GM13977 (cell line): ENCODE data around the gene USP36.
A peak's percentile ranks its signal among the peaks of the same experiment; 100 is the strongest.
"Not testable (repeated sequence)": the region's sequence is repeated elsewhere in the genome, so short reads cannot be mapped to it uniquely, and the experiment has no call there.

ENCODE experiments used
- DNase-seq: peaks from one replicate; pipeline ENCODE4 v3.0.0; 2012; ENCODE audit warnings: low spot score
- in situ Hi-C: fragments of 300-500 bp; cut with MboI; formaldehyde crosslinking; loops from one replicate; pipeline ENCODE4 v1.12.0; 2022; ENCODE audit warnings: low sequenced_read_pairs, low pct_unique_long_range_greater_than_20kb, mixed read lengths, inconsistent platforms; ENCODE audit not compliant: unreplicated experiment
- TF ChIP-seq, protein P1 (sequence below): IDR thresholded peaks from 2 replicates; pipeline ENCODE4 v1.5.1; 2012; ENCODE audit warnings: mild to moderate bottlenecking, control low read depth; ENCODE audit not compliant: insufficient read depth; ENCODE audit errors: extremely low read depth, missing control alignments

The USP36 gene

GRCh38 chr17:78840780-78841611 is at the start of gene USP36:
Gene USP36 (minus strand): TSS chr17:78840814. CDS start chr17:78836363, 4,451 bp downstream.
- in situ Hi-C loops, result loop anchor here (25.0 kb wide), 1 partner anchor 329 kb away; no protein-coding TSS in a partner anchor
- TF ChIP-seq, protein P1, sequence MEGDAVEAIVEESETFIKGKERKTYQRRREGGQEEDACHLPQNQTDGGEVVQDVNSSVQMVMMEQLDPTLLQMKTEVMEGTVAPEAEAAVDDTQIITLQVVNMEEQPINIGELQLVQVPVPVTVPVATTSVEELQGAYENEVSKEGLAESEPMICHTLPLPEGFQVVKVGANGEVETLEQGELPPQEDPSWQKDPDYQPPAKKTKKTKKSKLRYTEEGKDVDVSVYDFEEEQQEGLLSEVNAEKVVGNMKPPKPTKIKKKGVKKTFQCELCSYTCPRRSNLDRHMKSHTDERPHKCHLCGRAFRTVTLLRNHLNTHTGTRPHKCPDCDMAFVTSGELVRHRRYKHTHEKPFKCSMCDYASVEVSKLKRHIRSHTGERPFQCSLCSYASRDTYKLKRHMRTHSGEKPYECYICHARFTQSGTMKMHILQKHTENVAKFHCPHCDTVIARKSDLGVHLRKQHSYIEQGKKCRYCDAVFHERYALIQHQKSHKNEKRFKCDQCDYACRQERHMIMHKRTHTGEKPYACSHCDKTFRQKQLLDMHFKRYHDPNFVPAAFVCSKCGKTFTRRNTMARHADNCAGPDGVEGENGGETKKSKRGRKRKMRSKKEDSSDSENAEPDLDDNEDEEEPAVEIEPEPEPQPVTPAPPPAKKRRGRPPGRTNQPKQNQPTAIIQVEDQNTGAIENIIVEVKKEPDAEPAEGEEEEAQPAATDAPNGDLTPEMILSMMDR, result no peak
- peak; percentile 100 for DNase-seq

GRCh38 chr17:78890096-78890495 is 49.5 kb upstream of the USP36 start:
- DNase-seq, in situ Hi-C loops: not testable (repeated sequence)

DNA sequence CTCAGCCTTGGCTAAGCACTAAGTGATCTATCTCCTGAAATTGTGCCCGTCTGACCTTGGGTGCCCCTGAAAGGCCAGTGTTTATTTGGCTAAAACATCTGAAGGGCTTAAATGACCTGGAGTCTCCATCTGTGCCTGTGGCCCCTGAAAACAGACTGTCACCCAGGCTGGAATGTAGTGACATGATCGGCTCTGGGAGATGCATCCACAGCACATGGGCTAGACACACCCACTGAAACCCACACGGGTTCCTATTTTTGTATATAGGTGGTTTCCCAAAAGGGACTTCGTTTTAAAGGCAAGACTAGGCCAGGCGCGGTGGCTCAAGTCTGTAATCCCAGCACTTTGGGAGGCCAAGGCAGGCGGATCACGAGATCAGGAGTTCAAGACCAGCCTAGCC is 48.9 kb upstream of the USP36 start:
- in situ Hi-C loops, result no loop called here
- TF ChIP-seq, protein P1, result no peak
- DNase-seq, result peak; percentile 71

DNA sequence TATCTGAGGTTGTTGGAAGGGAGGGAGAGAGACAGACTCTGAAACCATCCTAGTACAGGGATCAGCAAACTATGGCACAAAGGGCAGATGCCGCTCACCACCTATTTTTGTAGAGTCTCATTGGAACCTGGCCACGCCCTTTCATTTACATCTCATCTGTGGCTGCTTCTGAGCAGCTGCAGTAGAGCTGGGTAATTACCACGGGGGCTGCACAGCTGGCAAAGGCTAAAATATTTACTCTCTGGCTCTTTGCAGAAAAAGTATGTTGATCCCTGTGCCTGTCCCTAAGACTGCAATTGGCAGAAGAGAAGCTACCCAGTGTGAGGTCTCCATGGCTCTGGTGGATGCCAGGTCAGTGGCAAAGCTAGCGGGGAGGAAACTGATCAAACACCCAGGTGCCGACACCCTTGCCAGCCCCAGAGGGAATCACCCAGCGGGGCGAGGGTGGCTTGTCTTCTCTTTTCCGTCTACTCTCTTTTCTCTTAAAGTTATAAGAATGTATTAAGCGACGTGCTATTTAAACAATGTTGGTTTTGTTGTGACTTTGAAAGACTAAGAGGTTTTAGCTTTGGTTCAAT is 48.4 kb upstream of the USP36 start:
- in situ Hi-C loops, result no loop called here
- DNase-seq, result no peak
- TF ChIP-seq, protein P1, result no peak

DNA sequence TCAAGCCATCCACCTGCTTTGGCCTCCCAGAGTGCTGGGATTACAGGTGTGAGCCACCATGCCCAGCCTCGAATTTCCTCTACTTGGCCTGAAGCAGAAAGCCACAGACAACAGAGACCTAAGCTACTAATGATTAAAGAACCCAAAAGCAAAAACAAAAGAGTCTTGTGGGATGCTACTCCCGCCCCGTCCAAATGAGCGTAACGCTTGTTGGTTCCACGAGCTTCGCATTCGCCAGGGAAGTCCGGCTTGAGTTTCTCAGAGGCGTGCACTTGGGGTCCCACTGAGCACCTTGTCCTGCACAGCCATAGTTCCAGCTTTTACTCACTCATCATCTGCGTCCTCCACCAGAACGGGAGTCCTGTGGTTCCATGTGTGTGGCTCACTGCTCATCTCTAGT is 46.3 kb upstream of the USP36 start:
- in situ Hi-C loops, result no loop called here
- no peak for DNase-seq
- TF ChIP-seq, protein P1, result no peak

GRCh38 chr17:78885956-78886355 is 45.3 kb upstream of the USP36 start:
- TF ChIP-seq, protein P1, result no peak
- no peak for DNase-seq
- in situ Hi-C loops, result no loop called here

DNA sequence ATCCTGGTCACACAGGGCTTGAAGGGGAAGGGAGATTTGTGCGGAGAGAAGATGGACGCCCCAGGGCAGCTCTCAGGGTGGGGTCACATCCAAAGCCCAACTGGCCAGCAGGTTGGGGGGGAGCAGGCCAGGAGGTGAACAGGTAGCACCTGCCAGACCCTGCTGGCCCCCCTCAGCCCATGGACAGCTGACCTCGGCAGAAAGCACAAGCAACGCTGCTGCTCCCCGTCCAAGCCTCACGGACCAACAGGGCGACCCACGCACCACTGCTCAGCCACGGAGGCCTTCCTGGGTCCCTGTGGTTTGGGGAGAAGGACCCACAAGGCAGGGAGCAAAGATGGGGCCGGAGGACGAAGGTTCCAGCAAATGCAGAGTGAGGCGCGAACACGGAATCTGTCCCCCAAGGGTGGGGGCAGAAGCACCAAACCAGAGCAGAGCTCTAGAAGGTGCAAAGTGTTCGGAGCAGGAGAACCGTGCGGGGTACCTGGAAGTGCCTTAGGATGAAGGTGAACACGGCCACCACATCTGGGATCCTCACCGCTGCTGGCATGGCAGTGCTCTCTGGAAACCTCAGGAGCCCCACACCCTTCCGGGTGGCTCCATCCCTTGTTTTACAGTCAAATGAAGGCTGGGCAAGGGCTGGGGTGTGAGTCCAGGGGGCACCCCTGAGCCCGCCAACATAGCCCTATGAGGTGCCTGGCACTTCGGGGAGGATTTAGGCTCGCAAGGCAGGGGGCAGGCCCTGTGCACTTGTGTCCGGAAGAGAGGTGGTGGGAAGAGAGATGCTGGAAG is 44.5 kb upstream of the USP36 start:
- in situ Hi-C loops, result no loop called here
- TF ChIP-seq, protein P1, result no peak
- DNase-seq, result no peak
